ENCODE results near the gene LELP1.

- TF ChIP-seq CTCF (IDR thresholded peaks at IDR 0.05; ENCODE audit: low read length) (no peak), EZH2 (optimal IDR thresholded peaks at IDR 0.05; ENCODE audit: low read depth, low read length) (no peak), EZH2phosphoT487 (IDR thresholded peaks at IDR 0.05; ENCODE audit: low read length) (no peak)
These were observed 25.3 kb downstream of the LELP1 start for GRCh38 chr1:153228491-153228890.

Data from MM.1S (cell line).